ENCODE results near the gene CUL9.

The CUL9 gene

DNA sequence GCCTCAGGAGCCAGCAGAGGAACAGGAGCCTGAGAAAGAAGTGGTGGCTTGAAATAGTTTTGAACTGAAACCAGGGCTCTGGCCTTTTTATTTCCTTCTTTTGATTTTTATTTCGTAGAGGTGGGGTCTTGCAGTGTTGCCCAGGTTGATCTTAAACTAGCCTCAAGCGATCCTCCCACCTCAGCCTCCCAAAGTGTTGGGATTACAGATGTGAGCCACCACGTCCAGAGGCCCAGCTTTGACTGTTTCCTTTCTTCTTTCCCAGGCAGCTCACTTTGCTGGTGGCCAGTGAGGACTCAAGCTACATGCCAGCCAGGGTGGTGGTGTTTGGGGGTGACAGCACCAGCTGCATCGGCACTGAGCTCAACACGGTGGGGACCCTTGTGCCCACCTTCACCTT is 20.5 kb downstream of the CUL9 start:
- DNase-seq: no peak

DNA sequence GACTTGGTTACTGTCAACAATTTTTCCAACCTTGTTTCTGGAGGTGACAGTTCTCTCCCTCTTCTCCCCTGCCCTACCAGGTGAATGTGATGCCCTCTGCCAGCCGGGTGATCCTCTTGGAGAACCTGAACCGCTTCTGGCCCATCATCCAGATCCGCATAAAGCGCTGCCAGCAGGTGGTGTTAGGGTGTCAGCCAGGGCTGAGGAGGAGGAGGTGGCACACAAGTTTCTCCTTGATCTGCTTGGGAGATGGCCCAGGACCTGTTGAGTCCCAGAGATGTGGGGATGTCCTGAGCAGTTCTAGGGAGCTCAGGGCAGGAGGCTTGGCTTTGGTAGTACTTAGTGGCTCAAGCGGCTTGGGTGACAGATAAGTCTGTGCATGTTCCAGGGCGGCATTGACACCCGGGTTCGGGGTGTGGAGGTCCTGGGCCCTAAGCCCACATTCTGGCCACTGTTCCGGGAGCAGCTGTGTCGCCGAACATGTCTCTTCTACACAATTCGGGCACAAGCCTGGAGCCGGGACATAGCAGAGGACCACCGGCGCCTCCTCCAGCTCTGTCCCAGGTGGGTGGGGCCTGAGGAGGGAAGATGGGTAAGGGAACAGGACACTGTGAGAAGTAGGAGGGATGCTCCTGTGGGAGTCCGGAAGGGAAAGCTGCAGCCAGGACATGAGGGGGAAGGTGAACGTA is 21.2 kb downstream of the CUL9 start:
- no peak for DNase-seq

DNA sequence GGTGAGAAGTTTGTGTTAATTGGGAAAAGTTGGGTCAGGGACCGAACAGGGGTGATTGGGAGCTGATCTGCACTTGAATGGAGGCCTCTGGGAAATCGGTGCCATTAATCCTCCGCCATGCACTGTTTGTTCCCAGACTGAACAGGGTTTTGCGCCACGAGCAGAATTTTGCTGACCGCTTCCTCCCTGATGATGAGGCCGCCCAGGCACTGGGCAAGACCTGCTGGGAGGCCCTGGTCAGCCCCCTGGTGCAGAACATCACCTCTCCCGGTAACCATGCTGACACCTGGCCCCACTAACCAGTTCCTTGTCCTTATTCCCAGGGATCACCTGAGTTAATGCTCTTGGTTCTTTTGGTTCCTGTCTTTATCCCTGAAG is 21.7 kb downstream of the CUL9 start:
- no peak for DNase-seq

DNA sequence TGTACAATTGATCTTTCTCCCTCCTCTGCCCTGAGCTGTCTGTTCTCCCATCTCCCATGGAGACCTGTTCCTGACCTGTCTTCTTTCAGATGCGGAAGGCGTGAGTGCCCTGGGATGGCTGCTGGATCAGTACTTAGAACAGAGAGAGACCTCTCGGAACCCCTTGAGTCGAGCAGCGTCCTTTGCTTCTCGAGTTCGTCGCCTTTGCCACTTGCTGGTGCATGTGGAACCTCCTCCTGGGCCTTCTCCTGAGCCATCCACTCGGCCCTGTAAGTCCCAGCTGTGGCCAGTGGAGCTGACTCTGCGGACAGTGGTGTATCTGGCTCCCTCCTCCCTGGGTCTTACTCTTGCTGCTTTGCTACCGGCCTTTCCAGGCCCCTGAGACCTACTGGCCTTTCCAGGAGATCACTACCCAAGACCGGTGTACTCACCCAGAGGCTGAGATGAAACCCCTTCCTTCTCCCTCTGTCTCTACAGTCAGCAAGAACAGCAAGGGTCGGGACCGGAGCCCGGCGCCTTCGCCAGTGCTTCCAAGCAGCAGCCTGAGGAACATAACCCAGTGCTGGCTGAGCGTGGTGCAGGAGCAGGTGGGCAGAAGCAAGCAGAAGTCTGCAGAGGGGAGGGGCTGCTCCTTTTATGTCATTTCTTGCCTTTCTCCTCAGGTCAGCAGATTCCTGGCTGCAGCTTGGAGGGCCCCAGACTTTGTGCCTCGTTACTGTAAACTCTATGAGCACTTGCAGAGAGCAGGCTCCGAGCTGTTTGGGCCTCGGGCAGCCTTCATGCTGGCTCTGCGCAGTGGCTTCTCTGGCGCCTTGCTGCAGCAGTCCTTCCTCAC is 22.5 kb downstream of the CUL9 start:
- DNase-seq: no peak

DNA sequence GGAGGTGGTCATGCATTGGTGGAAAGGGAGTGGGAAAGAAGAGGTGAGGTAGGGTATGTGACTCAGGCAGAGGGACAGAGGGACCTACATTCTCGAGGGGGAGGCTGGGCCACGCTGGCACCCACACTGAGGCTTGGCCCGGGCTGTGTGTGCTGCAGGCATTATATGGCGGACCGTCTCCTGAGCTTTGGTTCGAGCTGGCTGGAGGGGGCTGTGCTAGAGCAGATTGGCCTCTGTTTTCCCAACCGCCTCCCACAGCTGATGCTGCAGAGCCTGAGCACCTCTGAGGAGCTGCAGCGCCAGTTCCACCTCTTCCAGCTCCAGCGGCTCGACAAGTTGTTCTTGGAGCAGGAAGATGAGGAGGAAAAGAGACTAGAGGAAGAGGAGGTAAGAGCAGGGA is 23.9 kb downstream of the CUL9 start:
- no peak for DNase-seq

DNA sequence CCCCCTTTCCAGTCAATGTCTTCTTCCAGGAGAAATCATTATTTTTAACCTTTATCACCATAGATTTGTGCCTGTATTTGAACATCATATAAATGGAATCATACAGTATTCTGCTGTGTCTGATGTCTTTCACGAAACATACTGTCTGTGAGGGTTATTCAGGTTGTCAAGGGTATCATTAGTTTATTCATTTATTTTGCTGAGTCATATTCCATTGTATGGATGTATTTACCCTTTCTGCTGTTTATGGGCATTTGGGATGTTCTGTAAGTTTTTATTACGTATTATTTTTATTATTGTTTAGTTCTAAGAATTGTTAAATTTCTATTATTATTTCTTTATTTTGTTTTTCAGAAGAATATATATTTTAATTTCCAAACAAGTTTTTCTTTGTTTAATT is 25.3 kb downstream of the CUL9 start:
- no peak for DNase-seq

DNA sequence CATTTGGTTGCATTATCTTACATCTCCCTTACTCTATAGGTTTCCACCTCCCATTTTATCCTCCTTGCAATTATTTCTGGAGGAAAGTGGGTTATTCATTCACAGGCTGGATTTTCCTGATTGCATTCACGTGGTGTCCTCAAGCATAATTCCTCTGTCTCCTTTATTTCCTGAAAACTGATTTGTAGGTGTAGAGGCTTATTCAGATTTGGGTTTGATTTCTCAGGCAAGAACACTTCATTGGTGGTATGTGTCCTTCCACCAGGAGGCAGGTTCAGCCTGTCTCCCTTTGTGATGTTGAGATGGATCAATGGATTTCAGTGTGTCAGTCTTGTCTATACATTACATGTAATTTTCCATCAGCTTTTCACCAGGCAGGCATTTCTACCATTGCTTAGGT is 30.0 kb downstream of the CUL9 start:
- no peak for DNase-seq

DNA sequence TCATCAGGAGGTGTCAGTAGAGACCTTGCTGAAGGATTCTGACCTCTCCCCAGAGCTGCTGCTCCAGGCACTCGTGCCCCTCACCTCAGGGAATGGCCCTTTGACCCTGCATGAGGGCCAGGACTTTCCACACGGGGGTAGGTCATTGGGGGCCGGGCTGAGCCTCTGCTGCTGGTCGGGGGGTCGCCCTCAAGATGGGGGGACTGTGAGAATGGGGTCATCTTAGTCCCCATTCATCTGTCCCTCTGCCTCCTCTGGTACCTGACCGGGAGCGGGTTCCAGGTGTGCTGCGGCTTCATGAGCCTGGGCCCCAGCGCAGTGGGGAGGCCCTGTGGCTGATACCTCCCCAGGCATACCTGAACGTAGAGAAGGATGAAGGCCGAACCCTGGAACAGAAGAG is 31.4 kb downstream of the CUL9 start:
- DNase-seq: no peak

DNA sequence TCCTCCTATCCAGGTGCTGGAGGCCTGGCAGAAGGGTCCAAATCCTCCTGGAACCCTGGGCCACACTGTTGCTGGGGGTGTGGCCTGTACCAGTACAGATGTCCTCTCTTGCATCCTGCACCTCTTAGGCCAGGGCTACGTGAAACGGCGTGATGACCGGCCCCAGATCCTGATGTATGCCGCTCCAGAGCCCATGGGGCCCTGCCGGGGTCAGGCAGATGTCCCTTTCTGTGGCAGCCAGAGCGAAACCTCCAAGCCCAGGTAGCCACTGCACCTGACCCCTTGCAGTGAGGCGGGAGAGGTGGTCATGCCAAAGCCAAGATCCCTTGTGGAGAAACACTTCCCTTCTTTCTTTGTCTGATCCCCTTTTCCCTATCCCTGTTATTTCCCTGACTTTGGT is 33.1 kb downstream of the CUL9 start:
- no peak for DNase-seq

DNA sequence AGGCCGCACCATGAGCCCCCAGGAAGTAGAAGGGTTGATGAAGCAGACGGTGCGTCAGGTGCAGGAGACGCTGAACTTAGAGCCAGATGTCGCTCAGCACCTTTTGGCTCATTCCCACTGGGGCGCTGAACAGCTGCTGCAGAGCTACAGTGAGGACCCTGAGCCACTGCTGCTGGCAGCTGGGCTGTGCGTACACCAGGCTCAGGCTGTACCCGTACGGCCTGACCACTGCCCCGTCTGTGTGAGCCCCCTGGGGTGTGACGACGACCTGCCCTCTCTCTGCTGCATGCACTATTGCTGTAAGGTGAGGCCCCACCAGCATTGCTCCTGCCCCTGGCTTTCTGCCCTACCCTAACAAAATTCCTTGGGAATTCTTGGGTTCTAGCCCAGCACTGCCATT is 34.2 kb downstream of the CUL9 start:
- peak; percentile 63 to 86 for DNase-seq

DNA sequence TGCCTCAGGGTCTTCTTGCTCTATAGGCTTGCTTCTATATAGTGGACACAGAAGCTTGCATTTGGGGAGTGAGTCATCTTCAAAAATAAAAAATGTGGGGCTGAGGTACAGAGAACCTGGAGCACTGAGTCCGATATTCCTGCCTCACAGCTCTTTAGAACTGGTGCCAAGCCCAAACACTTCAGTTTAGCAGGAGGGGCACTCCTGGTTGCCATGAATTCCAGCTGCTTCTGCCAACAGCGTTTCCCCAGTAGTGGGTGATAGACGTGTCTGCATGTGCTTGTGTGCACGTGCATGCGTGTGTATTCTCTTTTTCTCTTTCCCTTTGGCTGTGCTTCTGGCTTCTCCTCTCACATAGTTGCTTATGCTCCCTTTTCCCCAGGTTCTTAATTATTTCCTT is 35.4 kb downstream of the CUL9 start:
- no peak for DNase-seq

DNA sequence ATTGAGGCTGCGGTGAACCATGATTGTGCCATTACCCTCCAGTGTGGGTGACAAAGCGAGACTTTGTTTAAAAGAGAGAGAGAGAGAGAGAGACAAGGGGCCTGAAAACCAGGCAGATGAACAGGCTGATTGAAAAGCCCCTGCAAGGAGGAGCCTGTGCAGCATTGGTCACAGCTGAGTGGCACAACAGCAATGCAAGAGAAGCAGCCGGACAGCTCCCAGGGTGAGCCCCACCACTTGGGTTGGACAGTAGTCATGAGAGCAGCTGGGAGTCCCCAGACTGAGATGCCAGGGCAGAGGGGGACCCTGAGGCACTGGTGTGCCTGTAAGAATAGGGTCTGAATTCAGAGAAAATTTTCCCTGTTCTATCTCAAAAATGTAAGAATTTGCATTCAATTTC is 37.1 kb downstream of the CUL9 start:
- DNase-seq: no peak

DNA sequence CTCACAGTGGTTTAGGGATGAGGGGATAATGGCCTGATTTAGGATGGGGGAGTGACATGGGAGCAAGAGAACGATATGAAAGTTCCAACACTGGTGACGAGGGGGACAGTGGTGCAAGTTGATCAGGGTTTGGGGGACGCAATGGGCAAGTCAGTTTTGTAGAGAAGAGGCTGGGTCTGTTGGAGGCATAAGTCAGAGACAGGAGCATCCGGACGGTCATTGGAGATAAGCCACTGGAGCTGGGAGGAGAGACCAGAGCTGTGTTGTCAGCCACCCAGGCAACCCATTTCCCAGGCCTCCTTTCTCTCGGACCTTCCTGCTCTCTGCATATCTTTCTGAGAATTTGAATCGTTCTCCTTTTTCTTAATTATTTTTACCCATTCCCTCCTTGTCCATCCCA is 37.8 kb downstream of the CUL9 start:
- DNase-seq: no peak

DNA sequence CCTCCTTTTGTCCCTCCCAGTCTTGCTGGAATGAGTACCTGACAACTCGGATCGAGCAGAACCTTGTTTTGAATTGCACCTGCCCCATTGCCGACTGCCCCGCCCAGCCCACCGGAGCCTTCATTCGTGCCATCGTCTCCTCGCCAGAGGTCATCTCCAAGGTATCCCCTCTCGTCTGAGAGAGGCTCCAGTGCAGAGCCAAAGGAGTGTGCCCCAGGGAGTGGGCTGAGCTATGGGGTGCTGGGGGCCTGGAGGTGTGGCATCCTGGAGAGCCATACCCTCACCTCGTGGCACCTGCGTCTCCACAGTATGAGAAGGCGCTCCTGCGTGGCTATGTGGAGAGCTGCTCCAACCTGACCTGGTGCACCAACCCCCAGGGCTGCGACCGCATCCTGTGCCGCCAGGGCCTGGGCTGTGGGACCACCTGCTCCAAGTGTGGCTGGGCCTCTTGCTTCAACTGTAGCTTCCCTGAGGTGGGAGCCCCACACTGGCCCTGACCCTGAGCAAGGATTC is 38.5 kb downstream of the CUL9 start:
- no peak for DNase-seq

DNA sequence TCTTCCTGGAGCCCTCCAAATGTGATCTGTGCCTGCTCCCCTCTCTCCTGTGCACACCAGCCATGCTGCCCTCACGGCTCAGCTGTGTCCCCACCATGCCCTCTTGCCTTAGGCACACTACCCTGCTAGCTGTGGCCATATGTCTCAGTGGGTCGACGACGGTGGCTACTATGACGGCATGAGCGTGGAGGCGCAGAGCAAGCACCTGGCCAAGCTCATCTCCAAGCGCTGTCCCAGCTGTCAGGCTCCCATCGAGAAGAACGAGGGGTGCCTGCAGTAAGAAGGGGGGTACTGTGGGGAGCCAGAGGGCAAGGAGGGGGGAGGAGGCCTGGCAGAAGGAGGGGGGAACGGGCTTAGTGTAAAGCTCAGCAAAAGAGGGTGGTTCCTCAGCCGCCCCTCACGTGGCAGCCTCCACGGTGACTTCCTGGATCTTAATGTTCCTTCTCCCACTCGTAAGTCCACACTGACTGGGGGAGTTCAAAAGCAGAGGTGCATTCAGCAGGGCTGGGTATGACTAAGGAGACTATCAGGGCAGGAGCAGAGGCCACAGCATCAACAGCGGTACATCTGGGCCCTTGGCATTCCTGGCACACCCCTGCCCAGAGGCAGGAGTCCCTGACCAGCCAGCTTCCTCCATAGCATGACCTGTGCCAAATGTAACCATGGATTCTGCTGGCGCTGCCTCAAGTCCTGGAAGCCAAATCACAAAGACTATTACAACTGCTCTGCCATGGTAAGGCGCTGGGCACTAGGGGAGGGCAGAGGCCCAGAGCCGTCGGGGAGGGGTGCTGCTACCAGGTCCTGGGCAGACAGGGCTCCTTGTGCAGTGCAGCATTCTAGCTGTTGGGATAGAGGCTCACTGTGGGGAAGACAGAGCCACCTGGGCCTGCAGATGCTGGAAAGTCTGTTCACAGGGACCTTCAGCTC is 39.3 kb downstream of the CUL9 start:
- peak in 1 of 2 experiments; percentile 25 for DNase-seq

DNA sequence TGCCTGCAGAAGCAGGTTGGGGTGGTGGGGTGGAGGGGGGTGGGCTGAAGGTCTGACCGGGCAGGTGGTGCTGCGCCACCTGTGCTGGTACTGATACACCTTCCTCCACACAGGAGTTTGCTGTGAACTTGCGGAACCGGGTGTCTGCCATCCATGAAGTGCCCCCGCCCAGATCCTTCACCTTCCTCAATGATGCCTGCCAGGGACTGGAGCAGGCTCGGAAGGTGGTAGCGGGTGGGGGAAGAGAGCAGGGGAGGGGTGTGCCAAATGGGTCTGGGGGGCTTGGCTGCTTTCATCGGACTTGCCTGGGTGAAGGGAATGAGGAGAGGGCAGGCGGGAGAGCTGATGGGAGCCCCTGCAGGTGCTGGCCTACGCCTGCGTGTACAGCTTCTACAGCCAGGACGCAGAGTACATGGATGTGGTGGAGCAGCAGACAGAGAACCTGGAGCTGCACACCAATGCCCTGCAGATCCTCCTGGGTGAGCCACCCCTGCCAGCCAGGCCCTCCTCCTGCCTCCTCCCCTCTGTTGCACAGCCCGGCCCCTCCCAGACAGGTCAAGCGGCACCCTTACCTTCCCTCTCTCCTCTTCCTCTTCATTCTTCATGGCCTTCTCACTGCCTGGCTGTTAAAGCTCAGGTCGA is 40.5 kb downstream of the CUL9 start:
- no peak for DNase-seq

DNA sequence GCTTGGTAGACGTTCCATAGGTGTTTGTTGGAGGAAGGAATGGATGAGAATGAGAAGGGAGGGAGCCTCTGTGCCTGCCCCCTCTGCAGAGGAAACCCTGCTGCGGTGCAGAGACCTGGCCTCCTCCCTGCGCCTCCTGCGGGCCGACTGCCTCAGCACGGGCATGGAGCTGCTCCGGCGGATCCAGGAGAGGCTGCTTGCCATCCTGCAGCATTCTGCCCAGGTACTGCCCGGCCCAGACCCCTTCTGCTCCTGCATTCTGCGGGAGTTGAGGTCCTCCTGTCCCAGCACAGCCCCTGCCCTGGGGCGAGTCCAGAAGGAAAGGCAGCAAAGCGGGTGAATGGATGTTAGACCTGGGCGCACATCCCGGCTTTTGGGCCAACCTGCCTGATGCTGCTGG is 41.2 kb downstream of the CUL9 start:
- DNase-seq: no peak

DNA sequence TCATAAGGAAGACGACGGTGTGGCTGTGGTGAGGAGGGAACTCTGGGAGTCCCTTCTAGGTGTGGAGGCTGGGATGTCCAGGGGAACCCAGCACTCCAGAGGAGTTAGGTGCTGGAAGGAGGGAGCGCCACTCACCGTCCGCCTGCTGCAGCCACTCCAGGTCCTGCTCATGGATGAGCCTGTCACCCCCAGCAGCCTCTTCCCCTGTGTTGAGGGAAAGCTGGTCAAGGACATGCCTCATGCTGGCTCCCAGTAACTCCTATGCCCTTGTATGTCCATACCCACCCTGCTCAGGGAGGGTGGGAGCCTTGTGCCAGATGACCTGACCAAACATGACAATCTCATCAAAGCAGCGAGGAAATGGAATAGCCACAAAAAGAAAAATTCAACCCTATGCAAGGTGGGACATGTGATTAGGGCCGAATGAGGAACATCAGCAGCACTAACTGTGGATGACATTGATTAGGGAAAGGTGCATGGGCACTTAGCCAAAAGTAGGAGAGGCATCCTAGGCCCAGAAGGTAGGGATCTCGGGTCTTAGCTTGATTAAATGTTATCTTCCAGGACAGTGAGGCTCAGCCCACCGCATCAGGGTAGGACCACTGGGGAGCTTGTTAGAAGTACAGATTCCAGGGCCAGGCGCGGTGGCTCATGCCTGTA is 44.3 kb downstream of the CUL9 start:
- DNase-seq: no peak

DNA sequence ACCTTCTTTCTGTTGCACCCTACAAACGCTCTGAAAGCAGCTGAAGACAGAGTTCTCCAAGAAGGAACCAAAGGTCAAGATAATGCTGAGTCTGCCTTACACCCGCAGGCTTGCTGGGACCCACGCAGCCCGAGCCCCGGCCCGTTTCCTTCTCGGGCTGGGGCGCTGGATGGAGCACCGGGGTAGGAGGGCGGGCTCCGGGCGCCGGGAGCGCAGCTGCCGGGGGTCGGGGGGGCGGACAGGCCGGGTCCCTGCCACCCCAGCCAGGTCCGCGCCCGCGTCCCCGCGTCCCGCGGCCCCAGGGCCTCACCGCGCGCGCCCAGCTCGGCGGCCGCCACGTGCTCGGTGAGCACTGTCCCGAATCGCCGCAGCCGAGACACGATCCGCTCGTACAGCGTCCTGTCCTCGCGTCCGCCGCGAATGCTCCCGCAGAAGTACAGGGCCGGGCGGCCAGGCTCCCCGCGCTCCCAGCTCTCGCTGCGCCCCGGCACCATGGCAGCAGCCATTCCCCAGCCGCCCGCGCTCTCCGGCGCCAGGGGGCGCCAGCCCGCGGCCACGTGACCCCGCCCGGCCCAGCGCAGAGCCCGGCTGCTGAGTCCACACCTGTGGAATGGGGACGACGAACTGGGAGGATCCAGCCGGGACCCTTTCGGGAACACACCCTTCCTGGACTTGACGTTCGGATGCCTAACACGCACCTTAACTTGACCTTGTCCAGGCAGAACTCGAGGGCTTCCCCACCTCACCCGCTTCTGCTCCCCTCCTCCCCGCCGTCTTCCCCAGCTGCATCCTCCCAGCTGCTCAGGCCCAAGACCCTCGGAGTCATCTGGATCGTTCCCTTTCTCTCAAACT is 47.2 kb downstream of the CUL9 start, which contains the start of gene DNPH1:
DNPH1 (minus strand) TSS at position 531 of the 852 bp plus-strand sequence; CDS start at position 506, 25 bp downstream.
- peak; percentile 23 to 62 for DNase-seq

DNA sequence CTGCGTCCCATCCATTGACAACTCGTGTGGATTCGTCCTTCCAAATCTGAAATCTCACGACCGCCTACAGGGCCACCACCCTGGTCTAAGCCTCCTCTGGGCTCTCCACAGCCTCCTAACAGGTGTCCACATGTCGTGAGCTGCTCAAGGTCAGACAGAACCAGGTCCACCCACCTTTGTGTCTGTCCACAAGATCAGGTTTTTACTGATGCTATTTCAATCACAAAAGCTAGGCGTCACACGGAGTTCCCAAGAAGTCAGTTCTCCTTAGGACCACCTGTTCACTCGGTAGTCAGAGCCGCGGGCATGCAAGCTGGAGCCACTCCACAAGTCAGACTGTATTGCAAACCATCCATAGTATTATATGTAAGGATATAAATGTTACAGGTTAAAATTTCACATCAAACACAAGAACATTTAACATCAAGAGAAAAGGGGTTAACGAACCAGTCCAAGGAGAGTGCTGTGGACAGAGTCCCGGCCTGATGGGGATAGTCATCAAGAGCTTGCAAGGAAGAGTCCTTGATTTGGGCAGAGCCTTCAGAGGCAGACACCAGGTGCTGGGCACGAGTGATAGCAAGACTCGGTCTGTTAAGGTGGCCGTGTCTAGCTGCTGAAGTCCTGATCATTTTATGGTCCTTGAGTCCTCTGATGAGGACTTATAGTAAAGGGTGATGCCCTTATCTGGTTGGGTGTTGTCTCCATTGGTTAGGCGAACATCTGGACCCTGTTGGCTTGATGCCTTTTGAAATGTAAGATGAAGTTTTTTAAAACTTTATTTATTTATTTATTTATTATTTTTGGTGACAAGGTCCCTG is 48.0 kb downstream of the CUL9 start:
- no peak for DNase-seq
